ENCODE results near the gene TBX18.

The TBX18 gene

DNA sequence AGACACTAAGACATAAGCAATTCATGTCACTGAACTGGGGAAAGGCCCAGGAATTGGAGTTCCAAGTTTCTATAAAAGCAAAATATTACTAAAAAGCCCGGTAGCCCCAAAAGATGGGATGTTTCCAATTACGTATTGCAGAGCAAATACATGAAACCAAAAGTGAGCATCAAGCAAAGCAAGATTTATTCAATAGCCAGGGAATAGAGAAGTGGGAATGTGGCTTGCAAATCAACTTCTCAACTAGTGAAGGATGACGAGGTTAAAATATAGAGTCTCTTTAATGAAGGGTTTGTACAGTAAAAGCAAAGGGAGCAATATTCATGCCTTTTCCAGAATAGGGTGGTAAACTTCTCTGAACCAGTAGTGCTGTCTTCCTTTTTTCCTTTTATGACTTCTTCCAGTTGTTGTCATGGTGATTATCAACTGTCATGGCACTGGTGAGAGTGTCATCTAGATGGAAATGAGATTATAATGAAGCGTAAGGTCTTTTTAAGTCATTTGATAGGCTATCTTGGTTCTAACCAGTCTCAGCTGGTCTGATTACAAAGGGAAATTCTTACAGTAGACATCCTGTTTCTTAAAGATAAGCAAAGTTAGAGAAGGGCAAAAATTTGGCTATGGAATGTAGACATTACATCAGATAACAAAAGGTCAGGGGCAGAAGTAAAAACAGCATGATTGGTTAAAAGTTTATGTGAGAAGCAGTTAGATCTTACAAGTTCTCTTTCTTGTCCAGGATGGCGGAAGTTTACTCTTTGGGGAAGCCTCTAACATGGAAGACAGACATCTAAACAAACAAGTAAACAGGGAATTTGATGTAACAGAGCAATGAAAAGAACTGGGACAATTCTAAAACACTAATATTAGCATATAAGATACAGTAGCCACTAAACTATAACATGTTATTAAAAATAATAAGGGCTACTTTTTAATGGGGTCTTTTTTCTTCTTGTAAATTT lies 96.9 kb downstream of the TBX18 start:
- no peak for DNase-seq

DNA sequence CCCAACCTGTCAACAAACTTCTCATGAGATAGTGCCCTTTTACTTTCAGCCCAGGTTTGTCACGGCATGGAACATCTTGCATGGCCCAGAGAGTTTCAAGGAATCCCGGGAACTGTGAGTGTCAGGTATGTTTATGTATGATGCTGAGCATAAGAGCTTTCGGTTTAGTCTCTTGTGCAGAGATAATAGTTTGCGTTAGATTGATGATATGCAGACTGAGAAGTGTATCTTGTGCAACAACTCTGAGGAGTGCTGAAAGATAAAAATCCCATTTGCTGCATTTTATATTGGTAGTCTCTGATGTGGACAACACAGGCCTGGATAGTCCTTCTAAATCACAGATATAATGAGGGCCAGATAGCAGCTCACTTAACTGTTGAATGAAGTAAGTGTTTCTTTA lies 99.0 kb downstream of the TBX18 start:
- DNase-seq, result no peak

DNA sequence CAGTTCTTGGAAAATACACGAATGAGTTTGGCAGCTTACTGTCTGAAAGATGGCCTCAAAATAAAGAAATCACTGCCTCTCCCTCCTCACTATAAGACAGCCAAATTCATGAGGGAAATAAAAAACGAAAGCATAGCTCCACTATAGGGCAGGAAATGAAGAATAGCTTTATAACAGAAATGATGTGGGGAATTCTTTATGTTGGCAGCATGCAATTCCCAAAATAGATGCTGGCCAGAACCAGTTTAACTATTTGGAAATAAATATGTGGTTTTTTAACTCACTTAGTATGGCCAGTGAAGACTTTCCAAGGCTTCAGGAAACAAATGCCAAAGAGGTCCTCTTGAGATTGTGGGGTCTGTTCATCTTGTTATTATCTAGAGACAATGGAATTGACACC lies 100.5 kb downstream of the TBX18 start:
- DNase-seq, result no peak

DNA sequence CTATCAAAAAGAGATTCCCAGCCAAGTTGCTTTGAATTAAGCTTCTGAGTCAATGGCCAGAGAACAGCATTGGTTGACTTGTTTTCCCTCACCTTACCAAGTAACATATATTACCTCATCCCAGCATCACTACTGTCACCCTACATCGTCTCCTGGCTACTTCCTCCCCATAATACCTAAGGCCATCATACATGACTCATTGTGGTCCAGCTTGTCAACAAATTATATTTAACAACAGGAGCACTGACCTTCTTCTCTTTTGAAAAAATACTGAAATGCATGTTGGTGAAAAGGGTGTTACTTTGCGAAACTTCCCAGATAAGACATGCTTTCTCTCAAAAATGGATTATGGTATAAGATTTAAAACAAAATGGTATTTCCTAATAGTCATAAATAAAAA lies 106.9 kb downstream of the TBX18 start:
- no peak for DNase-seq

DNA sequence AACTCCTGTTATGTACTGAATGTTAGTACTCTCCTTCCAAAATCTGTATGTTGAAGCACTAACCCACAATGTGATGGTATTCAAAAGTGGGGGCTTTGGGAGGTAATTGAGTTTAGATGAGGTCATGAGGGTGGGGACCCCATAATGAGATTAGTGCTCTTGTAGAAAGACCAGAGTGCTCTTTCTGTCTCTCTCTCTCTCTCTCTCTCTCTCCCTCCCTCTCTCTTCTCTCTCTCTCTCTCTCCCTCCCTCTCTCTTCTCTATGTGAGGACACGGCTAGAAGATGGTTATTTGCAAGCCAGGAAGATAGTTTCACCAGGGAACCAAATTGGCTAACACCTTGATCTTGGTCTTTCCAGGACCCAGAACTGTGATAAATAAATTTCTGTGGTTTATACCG lies 107.4 kb downstream of the TBX18 start:
- no peak for DNase-seq

DNA sequence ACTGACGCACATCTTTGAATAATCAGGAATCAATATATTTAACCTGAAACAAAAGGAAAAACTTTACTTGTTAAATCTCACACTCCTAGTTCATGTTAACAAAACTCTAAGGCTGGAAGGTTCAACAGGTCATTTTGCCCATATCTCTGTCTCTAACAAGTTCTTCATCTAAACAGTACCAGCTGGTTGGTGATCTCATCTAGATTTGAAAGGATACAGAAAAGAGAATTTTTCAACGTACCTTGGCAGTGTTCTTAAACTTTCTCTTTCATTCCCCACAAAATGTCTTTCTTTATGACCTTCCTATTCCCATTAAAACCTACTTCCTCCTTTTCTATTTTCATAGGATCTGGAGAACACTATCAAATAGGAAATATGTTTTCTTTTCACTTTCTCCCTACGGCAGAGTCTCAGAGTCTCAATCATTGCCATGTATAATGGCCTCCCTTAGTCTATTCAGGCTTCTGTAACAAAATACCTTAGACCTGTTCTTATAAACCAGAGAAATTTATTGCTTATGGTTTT lies 111.3 kb downstream of the TBX18 start:
- no peak for DNase-seq

DNA sequence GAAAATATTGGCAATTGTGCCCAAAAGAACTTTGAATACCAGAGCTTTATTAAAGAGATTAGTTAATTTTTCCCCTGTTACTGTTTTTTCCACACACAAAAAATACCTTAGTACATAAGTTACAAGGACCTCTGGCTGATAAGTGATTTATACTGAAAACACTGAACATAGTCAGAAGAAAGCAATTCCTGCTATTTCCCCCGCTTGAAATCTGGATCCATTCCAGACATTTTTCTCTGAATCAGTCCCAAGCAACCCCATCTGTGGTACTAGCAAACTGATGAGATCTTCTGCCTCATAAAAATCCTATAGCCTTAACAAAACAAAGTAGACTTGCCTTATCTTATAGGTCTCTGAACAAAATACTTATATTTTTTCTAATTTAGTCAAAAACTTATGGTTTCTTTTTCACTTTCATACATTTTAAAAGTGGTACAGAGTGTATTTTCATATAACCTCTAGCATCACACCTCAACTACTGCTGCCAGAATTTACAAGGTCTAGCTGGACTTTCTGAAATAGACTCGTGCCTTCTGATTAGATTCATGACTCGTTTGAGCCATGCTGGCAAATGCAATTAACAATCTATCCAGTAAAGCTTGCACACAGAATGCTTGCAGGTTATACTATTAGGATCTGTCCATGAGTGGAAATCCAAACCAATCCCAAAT lies 111.9 kb downstream of the TBX18 start:
- no peak for DNase-seq

DNA sequence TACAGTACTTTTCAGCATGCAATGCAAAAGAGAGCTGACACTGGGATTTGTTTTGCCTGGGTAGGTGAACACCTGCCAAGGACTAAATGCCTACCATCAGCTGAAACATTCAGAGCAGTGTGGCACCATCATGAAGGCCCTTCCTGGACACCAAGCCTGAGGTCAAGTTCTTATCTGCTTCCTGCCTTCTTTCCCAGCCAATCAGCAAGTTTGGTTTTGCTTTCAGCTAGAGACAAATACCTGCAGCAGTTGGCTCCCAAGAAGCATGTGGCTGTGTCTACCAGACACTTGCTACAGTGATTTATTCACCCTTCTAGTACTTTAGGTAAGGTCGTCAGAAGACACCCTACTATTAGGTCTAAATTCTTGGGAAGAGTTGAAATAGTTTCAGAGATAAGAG lies 112.8 kb downstream of the TBX18 start:
- DNase-seq, result no peak

DNA sequence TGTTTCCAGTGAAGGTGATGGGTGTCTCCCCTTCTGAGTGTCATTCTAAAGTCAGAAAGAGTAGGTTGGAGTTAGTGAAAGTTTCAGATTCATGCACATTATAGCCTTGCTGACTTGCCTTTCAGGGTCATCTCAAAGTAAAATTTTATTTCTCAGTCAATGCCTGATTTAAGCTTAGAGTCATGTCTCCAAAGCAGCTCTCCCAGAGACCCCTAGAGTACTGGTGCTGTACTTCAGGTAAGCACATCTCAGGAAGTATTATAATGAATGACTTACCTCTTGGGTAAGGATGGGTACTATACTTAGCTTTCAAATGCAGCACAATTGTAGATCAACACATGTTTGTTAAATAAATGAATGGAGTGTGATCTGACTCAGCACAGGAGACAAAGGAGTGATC lies 116.0 kb downstream of the TBX18 start:
- DNase-seq, result no peak

DNA sequence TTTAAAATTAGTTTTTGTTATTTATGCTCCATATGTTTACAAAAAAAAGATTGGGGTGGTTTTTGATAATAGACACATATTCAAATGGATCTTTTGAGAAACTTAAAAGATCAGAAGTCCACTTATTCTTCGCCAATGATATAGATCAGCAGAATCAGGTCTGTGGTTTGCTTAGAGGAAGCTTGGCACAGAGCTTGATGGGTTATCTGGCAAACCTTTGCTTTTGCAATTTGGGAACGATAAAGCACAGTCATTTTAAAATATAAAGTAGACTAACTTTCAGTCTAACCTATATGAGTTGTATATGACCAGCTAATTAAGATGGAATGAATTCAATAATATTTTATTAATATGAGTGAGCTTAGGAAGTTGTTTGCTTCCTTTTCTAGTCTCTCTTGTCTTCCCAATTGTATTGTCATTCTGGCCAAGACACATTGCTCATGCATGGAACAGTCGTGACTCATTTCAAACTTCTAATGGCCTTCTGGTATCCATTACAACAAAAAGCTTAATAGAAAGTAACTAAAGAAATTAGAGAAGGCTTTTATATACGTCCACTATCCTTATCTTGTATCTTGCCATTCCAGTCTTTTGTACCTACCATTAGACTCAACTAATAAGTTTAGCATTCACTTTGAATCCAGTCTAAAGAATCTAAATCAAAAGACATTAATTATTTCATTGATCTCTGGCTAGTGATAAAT lies 118.7 kb downstream of the TBX18 start:
- DNase-seq, result no peak

DNA sequence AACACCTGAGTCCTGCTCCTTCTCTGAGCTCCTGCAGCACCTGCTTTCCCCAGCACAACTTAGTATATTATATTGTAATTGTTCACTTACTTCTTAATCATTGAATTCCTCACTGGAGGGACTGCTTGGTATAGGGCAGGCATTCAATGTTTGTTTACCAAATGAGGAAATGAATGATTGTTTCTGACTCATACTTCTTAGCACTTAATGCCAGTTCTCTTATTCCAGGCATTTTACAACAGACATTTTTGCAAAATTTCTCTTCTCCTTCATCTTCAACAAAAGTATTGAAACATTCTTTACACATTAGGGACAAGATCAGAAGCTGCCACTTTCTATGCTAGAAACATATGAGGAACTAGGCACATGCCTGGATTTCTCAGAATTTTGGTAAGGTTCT lies 119.4 kb downstream of the TBX18 start:
- DNase-seq, result no peak

DNA sequence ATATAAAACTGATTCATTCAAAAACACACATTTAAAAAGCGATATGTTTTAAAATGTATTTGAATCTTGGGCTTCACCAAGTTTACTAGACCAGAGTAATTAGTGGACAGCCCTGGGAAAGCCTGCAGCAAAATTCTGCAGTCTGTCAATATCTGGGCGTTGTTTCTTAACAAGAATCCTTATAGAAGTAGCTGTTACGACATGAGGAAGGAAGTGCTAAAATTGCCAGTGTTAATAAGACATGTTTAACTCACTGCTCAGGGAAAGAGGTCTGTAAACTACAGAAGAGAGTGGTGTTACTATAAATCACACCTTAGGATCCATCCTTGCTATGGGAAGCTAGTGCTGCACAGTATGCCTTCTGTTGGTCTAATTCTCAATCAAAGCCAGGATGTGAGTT lies 120.6 kb downstream of the TBX18 start:
- DNase-seq, result no peak

DNA sequence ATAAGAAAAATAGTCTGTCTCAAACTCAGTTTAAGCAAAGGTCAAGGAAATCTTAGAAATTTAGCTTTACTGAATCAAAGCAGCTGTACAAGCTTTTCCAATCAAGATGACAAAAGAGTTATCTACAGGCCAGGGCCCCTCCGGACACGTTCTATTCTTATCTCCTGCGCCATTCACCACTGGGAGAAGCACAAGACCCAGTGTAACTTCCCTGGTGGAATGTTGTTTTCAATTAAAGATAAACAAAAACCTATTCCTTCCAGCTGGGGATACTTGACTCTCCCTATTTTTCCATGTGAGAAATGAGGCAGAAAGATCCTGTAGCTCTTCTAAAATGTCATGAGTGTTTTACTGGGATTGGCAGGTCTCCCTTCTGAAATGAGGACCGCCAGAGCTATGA lies 123.3 kb downstream of the TBX18 start:
- no peak for DNase-seq

DNA sequence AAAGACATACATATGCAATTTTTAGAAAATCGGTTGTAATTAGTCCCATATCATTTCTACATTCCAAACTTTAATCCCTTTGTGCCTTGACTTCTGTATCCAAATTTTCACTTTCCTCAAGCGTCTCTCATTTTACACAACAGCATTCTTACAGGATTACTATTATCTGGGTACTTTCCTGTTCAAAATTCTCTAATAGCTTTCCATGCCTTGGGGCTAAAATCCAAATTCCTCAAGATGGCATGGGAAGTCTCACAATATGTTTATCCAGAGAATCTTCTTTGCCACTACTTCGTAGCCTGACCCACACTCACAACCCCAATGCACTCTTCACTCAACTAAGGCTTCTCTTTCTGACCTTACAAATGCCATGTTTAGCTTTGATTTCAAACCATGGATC lies 125.0 kb downstream of the TBX18 start:
- no peak for DNase-seq

DNA sequence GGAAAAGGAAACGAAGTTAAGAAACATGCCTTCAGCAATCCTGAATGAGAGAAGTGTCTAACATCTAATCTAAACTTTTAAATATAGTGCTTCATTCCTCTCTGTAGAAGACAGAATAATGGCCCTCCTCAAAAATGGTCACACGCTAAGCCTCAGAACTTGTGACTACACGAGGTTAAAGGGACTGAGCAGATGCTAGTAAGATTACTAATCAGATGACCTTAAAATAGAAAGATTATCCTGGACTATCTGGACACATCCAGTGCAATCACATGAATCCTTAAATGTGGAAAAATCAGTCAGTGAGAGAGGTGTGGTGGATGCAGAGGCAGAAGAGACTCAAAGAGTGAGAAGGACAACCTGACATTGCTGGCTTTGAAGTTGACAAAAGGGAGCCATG lies 126.1 kb downstream of the TBX18 start:
- DNase-seq, result no peak
